GM21786 (cell line): ENCODE results near the gene NDUFV2.

Experiments
- ATAC-seq: cut with Tn5 transposase; IDR thresholded peaks from one replicate; pipeline ENCODE4 v1.9.1; 2021; ENCODE audit not compliant: unreplicated experiment

Gene NDUFV2

GRCh38 chr18:9113468-9114149 is 11.1 kb downstream of the NDUFV2 start:
- ATAC-seq = no peak

- ATAC-seq = no peak
Observed at GRCh38 chr18:9115984-9116383, 13.5 kb downstream of the NDUFV2 start.

- ATAC-seq = no peak
Observed at GRCh38 chr18:9117980-9118841, 15.7 kb downstream of the NDUFV2 start.

GRCh38 chr18:9120796-9121195 is 18.3 kb downstream of the NDUFV2 start:
- no peak for ATAC-seq

GRCh38 chr18:9123520-9123919 is 21.0 kb downstream of the NDUFV2 start:
- no peak for ATAC-seq

- no peak for ATAC-seq
Observed at GRCh38 chr18:9124824-9125223, 22.3 kb downstream of the NDUFV2 start.

GRCh38 chr18:9126337-9126736 is 23.8 kb downstream of the NDUFV2 start:
- no peak for ATAC-seq

GRCh38 chr18:9130195-9130594 is 27.7 kb downstream of the NDUFV2 start:
- no peak for ATAC-seq

GRCh38 chr18:9130806-9131205 is 28.3 kb downstream of the NDUFV2 start:
- no peak for ATAC-seq

GRCh38 chr18:9132628-9133027 is 30.1 kb downstream of the NDUFV2 start:
- ATAC-seq = no peak

- no peak for ATAC-seq
Observed at GRCh38 chr18:9133225-9133624, 30.7 kb downstream of the NDUFV2 start.

GRCh38 chr18:9135081-9135911 is 32.8 kb downstream of the NDUFV2 start:
- ATAC-seq = no peak

GRCh38 chr18:9135912-9136314 is 33.4 kb downstream of the NDUFV2 start:
- ATAC-seq = peak; percentile 16

GRCh38 chr18:9136315-9137155 is 34.0 kb downstream of the NDUFV2 start, which contains the start of gene ANKRD12:
Gene ANKRD12, plus strand, starts transcription at chr18:9136781. Its CDS starts 45,652 bp downstream, at chr18:9182433.
- peak; percentile 57 for ATAC-seq

GRCh38 chr18:9137168-9138066 is 34.9 kb downstream of the NDUFV2 start:
- ATAC-seq = peak; percentile 33

GRCh38 chr18:9139400-9140039 is 37.0 kb downstream of the NDUFV2 start:
- no peak for ATAC-seq

- ATAC-seq = no peak
Observed at GRCh38 chr18:9140381-9140780, 37.9 kb downstream of the NDUFV2 start.

GRCh38 chr18:9140984-9141383 is 38.5 kb downstream of the NDUFV2 start:
- no peak for ATAC-seq

- ATAC-seq = no peak
Observed at GRCh38 chr18:9146224-9146623, 43.7 kb downstream of the NDUFV2 start.
